Measurements from ENCODE around the gene MYRF. TPM values are rescaled to one million over a fixed set of nuclear protein-coding genes. Genes with fewer than 3 reads are reported as not detected.

MYRF gene
- total RNA-seq, 1 donor from 2014 or later: 1.6 TPM

GRCh38 chr11:61760946-61761345 is 8.5 kb downstream of the MYRF start:
- Mint-ChIP-seq H3K9me3 (ENCODE audit: low read depth) (no peaks in the 10 kb centered on the region), H3K4me3 (ENCODE audit: unreplicated experiment) (no peak overlapping the region), H3K36me3 (ENCODE audit: low read depth) (no peaks in the 10 kb centered on the region), H3K4me1 (ENCODE audit: low read depth) (peaks cover 7% of the 10 kb centered on the region), H3K27ac (ENCODE audit: unreplicated experiment) (no peak overlapping the region), H3K27me3 (ENCODE audit: low read depth) (no peaks in the 10 kb centered on the region)
- DNase-seq (ENCODE audit: low spot score): no peak
- TF ChIP-seq CTCF (IDR thresholded peaks at IDR 0.05): no peak

- no peak overlapping the region for H3K27ac Mint-ChIP-seq (ENCODE audit: unreplicated experiment)
- H3K36me3 Mint-ChIP-seq (ENCODE audit: low read depth): no peaks in the 10 kb centered on the region
- peaks cover under 1% of the 10 kb centered on the region for H3K4me1 Mint-ChIP-seq (ENCODE audit: low read depth)
Observed at GRCh38 chr11:61761440-61762222, 9.2 kb downstream of the MYRF start.

DNA sequence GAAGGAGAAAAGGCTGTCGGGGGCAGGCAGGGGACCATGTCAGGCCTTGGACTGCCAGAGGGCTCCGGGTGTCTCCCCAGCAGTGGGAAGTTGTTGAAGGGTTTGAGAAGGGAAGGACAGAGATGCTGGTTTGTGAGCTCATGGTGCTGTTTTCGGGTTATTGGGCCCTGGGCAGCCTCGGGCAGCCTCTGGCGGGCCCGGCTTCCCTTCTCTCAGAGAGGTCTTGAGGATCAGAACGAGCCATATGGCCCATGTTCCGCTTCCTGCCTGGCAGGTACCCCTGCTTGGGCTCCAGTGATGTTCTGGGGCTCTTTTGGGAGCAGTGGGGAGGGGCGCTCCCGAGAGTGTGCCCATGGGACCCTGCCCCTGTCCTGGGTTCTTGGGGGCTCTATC is 9.8 kb downstream of the MYRF start:
- H3K36me3 Mint-ChIP-seq (ENCODE audit: low read depth): no peaks in the 10 kb centered on the region
- TF ChIP-seq CTCF (IDR thresholded peaks at IDR 0.05): no peak
- H3K27ac Mint-ChIP-seq (ENCODE audit: unreplicated experiment): no peak overlapping the region
- H3K4me3 Mint-ChIP-seq (ENCODE audit: unreplicated experiment): no peak overlapping the region
- no peaks in the 10 kb centered on the region for H3K4me1 Mint-ChIP-seq (ENCODE audit: low read depth)
- DNase-seq (ENCODE audit: low spot score): no peak
- no peaks in the 10 kb centered on the region for H3K27me3 Mint-ChIP-seq (ENCODE audit: low read depth)
- no peaks in the 10 kb centered on the region for H3K9me3 Mint-ChIP-seq (ENCODE audit: low read depth)

More at GRCh38 chr11:61761440-61762222, 9.2 kb downstream of the MYRF start:
- Mint-ChIP-seq H3K9me3 (ENCODE audit: low read depth) (no peaks in the 10 kb centered on the region), H3K4me3 (ENCODE audit: unreplicated experiment) (no peak overlapping the region), H3K27me3 (ENCODE audit: low read depth) (no peaks in the 10 kb centered on the region)
- DNase-seq (ENCODE audit: low spot score): no peak
- no peak for TF ChIP-seq CTCF (IDR thresholded peaks at IDR 0.05)

GRCh38 chr11:61762798-61763197 is 10.4 kb downstream of the MYRF start:
- TF ChIP-seq CTCF (IDR thresholded peaks at IDR 0.05): no peak
- no peak for DNase-seq (ENCODE audit: low spot score)
- H3K4me3 Mint-ChIP-seq (ENCODE audit: unreplicated experiment): no peak overlapping the region
- no peaks in the 10 kb centered on the region for H3K4me1 Mint-ChIP-seq (ENCODE audit: low read depth)
- no peaks in the 10 kb centered on the region for H3K36me3 Mint-ChIP-seq (ENCODE audit: low read depth)
- H3K9me3 Mint-ChIP-seq (ENCODE audit: low read depth): no peaks in the 10 kb centered on the region
- no peak overlapping the region for H3K27ac Mint-ChIP-seq (ENCODE audit: unreplicated experiment)
- no peaks in the 10 kb centered on the region for H3K27me3 Mint-ChIP-seq (ENCODE audit: low read depth)

DNA sequence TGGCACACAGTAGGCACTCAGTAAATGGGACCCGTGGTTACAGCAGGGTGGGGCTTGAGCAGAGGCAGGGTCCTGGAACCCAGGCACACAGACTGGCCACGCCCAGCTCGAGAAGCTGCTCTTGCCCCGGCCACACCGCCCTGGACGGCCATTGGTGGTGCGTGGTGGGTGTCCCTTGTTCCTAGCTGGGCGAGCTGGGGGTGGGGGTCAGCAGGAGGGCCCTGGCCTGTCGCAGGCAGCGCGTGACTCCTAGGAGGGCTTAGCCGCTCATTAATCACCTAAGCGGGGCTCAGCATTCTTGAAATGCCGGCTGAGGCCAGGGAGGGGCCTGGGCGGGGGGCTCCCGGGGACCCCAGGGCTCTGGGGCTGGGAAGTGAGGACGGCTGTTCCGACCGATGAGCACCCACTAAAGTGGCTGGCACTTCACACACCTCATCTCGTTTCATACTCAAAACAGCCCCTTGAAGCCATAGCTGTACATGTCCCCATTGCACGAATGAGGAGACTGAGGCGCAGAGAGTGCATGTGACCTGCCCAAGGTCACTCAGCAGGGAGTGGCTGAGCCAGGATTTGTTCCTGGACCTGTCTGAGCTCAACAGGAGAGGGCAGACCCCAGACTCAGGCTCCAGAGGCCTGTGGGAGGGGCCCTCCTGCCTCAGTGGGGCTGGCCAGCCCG is 11.6 kb downstream of the MYRF start:
- H3K4me3 Mint-ChIP-seq (ENCODE audit: unreplicated experiment): no peak overlapping the region
- no peak overlapping the region for H3K27ac Mint-ChIP-seq (ENCODE audit: unreplicated experiment)
- no peak for TF ChIP-seq CTCF (IDR thresholded peaks at IDR 0.05)
- no peak for DNase-seq (ENCODE audit: low spot score)
- H3K27me3 Mint-ChIP-seq (ENCODE audit: low read depth): no peaks in the 10 kb centered on the region
- no peaks in the 10 kb centered on the region for H3K9me3 Mint-ChIP-seq (ENCODE audit: low read depth)
- H3K4me1 Mint-ChIP-seq (ENCODE audit: low read depth): no peaks in the 10 kb centered on the region
- no peaks in the 10 kb centered on the region for H3K36me3 Mint-ChIP-seq (ENCODE audit: low read depth)
